Body of pancreas (tissue), 4 donors: ENCODE measurements around the gene FBRSL1. TPM values are rescaled to one million over a fixed set of nuclear protein-coding genes. Genes with fewer than 3 reads are reported as not detected.

Experiments
- ATAC-seq: fragments of 150-250 bp; one replicate; pipeline ENCODE4 v1.9.1; 2016
- DNase-seq, 4 donors: peaks; one replicate each; pipeline ENCODE4 v3.0.0-alpha.2; 2019
- H3K27ac ChIP-seq, 4 donors: fragments of 200-600 bp; sonication (generic); 1 replicate in 3 of 4; 2 replicates in 1 of 4; pipeline versions ENCODE4 v1.5.1 to v1.6.1; 2016 to 2019; ENCODE audit warnings: mild to moderate bottlenecking in 1 of 4, mixed read lengths in 1 of 4, moderate library complexity in 1 of 4
- H3K27me3 ChIP-seq, 2 donors: fragments of 200-600 bp; sonication (generic); one replicate each; pipeline ENCODE4 v1.6.0; 2016; ENCODE audit warnings: mild to moderate bottlenecking in 1 of 2
- H3K36me3 ChIP-seq, 2 donors: fragments of 200-600 bp; sonication (generic); replicated peaks in 1 of 2; 2 replicates each; pipeline ENCODE4 v1.5.1; 2016; ENCODE audit warnings: low read depth in 2 of 2; ENCODE audit not compliant: insufficient read depth in 1 of 2
- H3K4me1 ChIP-seq: fragments of 200-600 bp; sonication (generic); one replicate; pipeline ENCODE4 v1.6.0; 2016
- H3K4me3 ChIP-seq, 2 donors: fragments of 200-600 bp; sonication (generic); 1 replicate in 1 of 2; 2 replicates in 1 of 2; pipeline ENCODE4 v1.5.1; 2016 to 2019
- H3K9me3 ChIP-seq, 3 donors: fragments of 200-600 bp; sonication (generic); 1 replicate in 2 of 3; 2 replicates in 1 of 3; pipeline ENCODE4 v1.5.1; 2016
- CTCF ChIP-seq, 7 experiments: fragments of 450-650 bp in 4 of 7; fragments of 200-600 bp in 3 of 7; sonication (generic) in 3 of 7; IDR thresholded peaks; one replicate each; pipeline ENCODE4 v1.5.1; 2016 to 2019; ENCODE audit warnings: antibody characterized with exemption in 7 of 7
- POLR2A ChIP-seq, 3 donors: fragments of 450-650 bp; IDR thresholded peaks; one replicate each; pipeline ENCODE4 v1.6.1; 2016; ENCODE audit warnings: antibody characterized with exemption in 3 of 3, mild to moderate bottlenecking in 2 of 3
- WGBS, 2 donors: methylation state at CpG; one replicate each; pipeline ENCODE4 v1.1.5; 2017; 5-methylcytosine and 5-hydroxymethylcytosine counted together
- intact Hi-C: fragments of 100-400 bp; cut with DNase I; formaldehyde crosslinking; loops from one replicate; pipeline ENCODE4 v1.15.1; 2023
- total RNA-seq, 2 donors: library from RNA; depleted of rRNA; stranded (reverse); fragments of >200 nt; gene quantifications; one replicate each; pipeline ENCODE4 v1.1.0, GENCODE V29; 2016

Gene FBRSL1
- total RNA-seq, 2 donors from 2014 or later, result 29.8 to 50.1 TPM

GRCh38 chr12:132484891-132485441 is 5.0 kb upstream of the FBRSL1 start:
- H3K27ac ChIP-seq, result no peak overlapping the region
- intact Hi-C loops, result loop anchor here (10.0 kb wide), 1 partner anchor 50 kb away; no protein-coding TSS in a partner anchor
- no peaks in the 10 kb centered on the region for H3K36me3 ChIP-seq
- WGBS, 2 donors, result 82 to 85% methylated on average over 13 to 16 of the region's 16 CpGs
- no peak for TF ChIP-seq CTCF (IDR thresholded peaks at IDR 0.05)
- no peak for TF ChIP-seq POLR2A (IDR thresholded peaks at IDR 0.05)
- DNase-seq (no peak), ATAC-seq (no peak)
- H3K4me1 ChIP-seq, result peaks cover 6% of the 10 kb centered on the region
- no peak overlapping the region for H3K4me3 ChIP-seq
- no peaks in the 10 kb centered on the region for H3K9me3 ChIP-seq
- H3K27me3 ChIP-seq, result no peaks in the 10 kb centered on the region

GRCh38 chr12:132485619-132486018 is 4.3 kb upstream of the FBRSL1 start:
- Histone ChIP-seq H3K4me1 (peaks cover 6% of the 10 kb centered on the region), H3K9me3 (no peaks in the 10 kb centered on the region), H3K36me3 (no peaks in the 10 kb centered on the region), H3K27ac (no peak overlapping the region), H3K27me3 (no peaks in the 10 kb centered on the region), H3K4me3 (no peak overlapping the region)
- DNase-seq (no peak), ATAC-seq (no peak)
- WGBS, 2 donors, result 92 to 97% methylated on average over 6 to 8 of the region's 8 CpGs
- TF ChIP-seq POLR2A (IDR thresholded peaks at IDR 0.05) (no peak), CTCF (IDR thresholded peaks at IDR 0.05) (no peak)
- intact Hi-C loops, result loop anchor here (10.0 kb wide), 1 partner anchor 51 kb away; no protein-coding TSS in a partner anchor

GRCh38 chr12:132486168-132486567 is 3.8 kb upstream of the FBRSL1 start:
- 78 to 85% methylated on average over 8 of the region's 8 CpGs for WGBS, 2 donors
- TF ChIP-seq CTCF (IDR thresholded peaks at IDR 0.05), result no peak
- H3K4me1 ChIP-seq, result peaks cover 6% of the 10 kb centered on the region
- H3K36me3 ChIP-seq, result no peaks in the 10 kb centered on the region
- H3K4me3 ChIP-seq, result no peak overlapping the region
- no peaks in the 10 kb centered on the region for H3K9me3 ChIP-seq
- intact Hi-C loops, result loop anchor here (10.0 kb wide), 1 partner anchor 51 kb away; no protein-coding TSS in a partner anchor
- DNase-seq (no peak), ATAC-seq (no peak)
- H3K27ac ChIP-seq, result no peak overlapping the region
- no peaks in the 10 kb centered on the region for H3K27me3 ChIP-seq

GRCh38 chr12:132486576-132486975 is 3.4 kb upstream of the FBRSL1 start:
- Histone ChIP-seq H3K9me3 (no peaks in the 10 kb centered on the region), H3K36me3 (no peaks in the 10 kb centered on the region), H3K4me1 (peaks cover 10% of the 10 kb centered on the region), H3K4me3 (no peak overlapping the region), H3K27me3 (no peaks in the 10 kb centered on the region), H3K27ac (no peak overlapping the region)
- TF ChIP-seq POLR2A (IDR thresholded peaks at IDR 0.05) (no peak), CTCF (IDR thresholded peaks at IDR 0.05) (no peak)
- WGBS, 2 donors, result 89 to 91% methylated on average over 14 to 17 of the region's 17 CpGs
- ATAC-seq (no peak), DNase-seq (no peak)
- intact Hi-C loops, result loop anchor here (10.0 kb wide), 1 partner anchor 52 kb away; no protein-coding TSS in a partner anchor

GRCh38 chr12:132487311-132487741 is 2.6 kb upstream of the FBRSL1 start:
- WGBS, 2 donors, result 87 to 90% methylated on average over 6 to 14 of the region's 14 CpGs
- intact Hi-C loops, result loop anchor here (10.0 kb wide), 1 partner anchor 53 kb away; no protein-coding TSS in a partner anchor
- Histone ChIP-seq H3K36me3 (no peaks in the 10 kb centered on the region), H3K9me3 (no peaks in the 10 kb centered on the region), H3K27ac (no peak overlapping the region), H3K4me1 (peaks cover 17% of the 10 kb centered on the region), H3K27me3 (no peaks in the 10 kb centered on the region), H3K4me3 (no peak overlapping the region)
- DNase-seq, result no peak
- no peak for ATAC-seq
- no peak for TF ChIP-seq CTCF (IDR thresholded peaks at IDR 0.05)
- TF ChIP-seq POLR2A (IDR thresholded peaks at IDR 0.05), result no peak
